GM08714 (cell line): Measurements from ENCODE around the gene HSPBAP1.

Experiments used
- H3K4me3 ChIP-seq: fragments of 200-500 bp; sonication (Bioruptor generic); 2 replicates; pipeline ENCODE4 v1.5.1; 2014; ENCODE audit warnings: mild to moderate bottlenecking, low read length, inconsistent platforms
- ZNF274 ChIP-seq: IDR thresholded peaks from 2 replicates; pipeline ENCODE4 v1.6.1; 2012; ENCODE audit warnings: mild to moderate bottlenecking, low read depth, low read length

The HSPBAP1 gene

DNA sequence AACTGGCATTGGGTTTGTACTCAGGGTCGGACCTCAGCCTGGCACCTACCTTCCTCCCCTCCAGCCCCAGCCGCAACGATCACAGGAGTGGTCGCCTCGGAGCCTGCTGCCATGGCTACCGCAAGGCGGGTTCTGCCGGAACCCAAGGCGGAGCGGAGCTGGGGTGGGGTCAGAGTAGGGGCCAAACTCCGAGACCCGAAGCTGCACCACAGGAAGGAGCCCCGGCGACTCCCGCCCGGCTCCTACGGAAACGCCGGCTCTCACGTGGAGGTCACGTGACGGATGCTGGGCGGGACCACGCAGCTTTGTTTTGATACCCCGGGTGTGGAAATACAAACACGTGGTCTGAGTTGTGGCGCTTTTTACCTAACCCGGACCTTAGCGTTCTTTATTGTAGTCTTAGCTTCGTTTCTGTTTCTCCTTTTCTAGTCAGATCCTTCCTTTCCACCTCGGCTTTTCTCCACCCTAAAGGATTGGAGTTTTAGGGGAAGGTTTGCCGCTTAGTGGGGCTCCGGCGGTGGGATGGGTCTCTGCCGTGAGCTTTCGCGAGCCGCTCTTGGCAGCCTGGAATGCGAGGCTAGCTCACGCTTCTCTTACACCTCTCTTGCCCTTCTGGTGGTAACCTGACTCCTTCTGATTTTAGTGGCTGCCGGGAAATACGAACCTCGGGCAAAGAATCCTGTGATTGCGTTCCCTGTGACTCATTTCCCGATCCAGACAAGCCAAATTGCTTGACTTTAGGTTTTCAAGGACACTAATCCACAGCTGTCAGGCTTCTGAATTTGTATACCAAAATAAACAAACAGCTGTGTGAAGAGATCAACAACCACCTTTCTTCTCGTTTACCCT, at the start of gene HSPBAP1:
HSPBAP1 (minus strand) TSS at position 264 of the 849 bp plus-strand sequence; CDS start at position 113, 151 bp downstream.
- no peak for TF ChIP-seq ZNF274
- H3K4me3 ChIP-seq = peak within 1 kb of the TSS; percentile 70

DNA sequence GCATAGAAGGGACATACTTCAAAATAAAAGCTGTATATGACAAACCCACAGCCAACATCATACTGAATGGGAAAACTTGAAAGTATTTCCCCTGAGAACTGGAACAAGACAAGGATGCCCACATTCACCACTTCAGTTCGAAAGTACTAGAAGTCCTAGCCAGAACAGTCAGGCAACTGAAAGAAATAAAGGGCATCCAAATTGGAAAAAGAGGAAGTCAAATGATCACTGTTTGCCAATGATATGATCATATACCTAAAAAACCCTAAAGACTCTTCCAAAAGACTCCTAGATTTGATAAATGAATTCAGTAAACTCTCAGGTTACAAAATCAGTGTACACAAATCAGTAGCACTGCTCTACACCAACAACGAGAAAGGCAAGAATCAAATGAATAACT, 42.0 kb upstream of the HSPBAP1 start:
- TF ChIP-seq ZNF274 = no peak

GRCh38 chr3:122828281-122828680, 34.6 kb upstream of the HSPBAP1 start:
- H3K4me3 ChIP-seq = no peak overlapping the region
- no peak for TF ChIP-seq ZNF274

More for the DNA sequence above, 42.0 kb upstream of the HSPBAP1 start:
- H3K4me3 ChIP-seq = no peak overlapping the region

DNA sequence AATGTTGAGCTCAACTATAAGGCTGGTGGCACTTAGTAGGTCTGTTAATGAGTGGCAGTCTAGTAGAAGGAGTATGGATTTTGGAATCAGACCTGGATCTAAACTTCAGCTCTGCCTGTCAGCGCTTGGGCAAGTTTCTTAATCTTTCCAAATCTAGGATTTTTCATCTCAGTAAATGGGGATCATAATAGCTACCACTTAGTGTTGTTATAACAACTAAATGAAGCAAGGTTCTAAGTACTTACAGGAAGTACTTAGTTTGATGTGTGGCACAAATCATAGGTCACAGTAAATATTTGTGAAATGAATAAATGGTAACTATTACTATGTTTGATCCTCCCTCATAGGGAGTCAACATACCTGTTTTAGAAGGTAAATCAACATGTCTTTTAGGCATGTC, 32.6 kb upstream of the HSPBAP1 start:
- no peak for TF ChIP-seq ZNF274
- no peak overlapping the region for H3K4me3 ChIP-seq

GRCh38 chr3:122825460-122825859, 31.8 kb upstream of the HSPBAP1 start:
- no peak for TF ChIP-seq ZNF274
- no peak overlapping the region for H3K4me3 ChIP-seq

DNA sequence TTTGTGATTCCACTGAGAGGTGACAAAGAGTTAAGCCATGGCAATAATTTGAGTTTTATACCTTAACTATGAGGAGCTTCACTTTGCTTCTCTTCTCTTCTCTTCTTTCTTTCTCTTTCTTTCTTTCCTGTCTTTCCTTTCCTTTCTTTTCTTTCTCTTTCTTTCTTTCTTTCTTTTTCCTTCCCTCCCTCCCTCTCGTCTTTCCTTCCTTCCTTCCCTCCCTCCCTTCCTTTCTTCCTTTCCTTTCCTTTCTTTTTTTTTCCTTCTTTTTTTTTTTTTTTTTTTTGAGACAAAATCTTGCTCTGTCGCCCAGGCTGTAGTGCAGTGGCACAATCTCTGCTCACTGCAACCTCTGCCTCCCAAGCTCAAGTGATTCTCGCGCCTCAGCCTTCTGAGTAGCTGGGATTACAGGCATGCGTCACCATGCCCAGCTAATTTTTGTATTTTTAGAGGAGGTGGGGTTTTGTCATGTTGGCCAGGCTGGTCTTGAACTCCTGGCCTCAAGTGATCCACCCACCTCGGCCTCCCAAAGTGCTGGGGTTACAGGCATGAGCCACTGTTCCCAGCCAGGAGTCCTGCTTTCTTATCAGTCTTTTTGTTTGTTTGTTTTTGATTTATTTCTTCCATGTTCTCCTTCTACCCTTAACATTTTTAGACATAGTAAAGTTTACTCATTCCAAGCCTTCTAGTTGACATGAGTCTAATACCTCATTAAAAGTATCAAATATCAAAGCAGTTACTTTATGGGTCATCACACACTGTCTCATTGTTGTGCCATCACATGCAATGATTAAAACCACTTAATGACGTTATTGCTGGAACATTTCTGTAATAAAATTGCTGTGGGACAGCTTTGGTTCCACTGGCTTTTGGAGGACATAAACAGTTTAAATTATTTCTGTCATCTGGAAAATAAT, 31.1 kb upstream of the HSPBAP1 start:
- no peak for TF ChIP-seq ZNF274
- no peak overlapping the region for H3K4me3 ChIP-seq

- no peak overlapping the region for H3K4me3 ChIP-seq
- TF ChIP-seq ZNF274 = no peak
Measured at GRCh38 chr3:122816587-122816986, 23.0 kb upstream of the HSPBAP1 start.

DNA sequence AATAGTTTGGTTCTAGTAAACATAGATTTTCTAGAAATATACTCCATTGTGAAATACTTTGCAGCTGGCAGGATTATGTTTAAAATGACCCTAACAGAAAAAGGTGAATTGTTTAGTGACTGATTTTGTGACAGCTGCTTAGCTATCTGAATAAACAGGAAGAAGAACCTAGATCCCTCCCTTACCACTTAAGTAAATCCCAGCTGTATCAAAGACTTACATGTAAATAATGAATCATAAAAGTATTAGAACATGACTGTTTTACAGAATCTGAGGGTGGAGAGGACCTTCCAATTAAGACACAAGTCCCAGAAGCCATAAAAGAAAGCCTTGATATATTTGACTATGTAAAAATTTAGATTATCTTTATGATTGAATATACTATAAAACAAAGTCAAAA, 17.1 kb upstream of the HSPBAP1 start:
- no peak overlapping the region for H3K4me3 ChIP-seq

GRCh38 chr3:122803977-122804376, 10.3 kb upstream of the HSPBAP1 start:
- no peak for TF ChIP-seq ZNF274
- H3K4me3 ChIP-seq = no peak overlapping the region

More for the DNA sequence above, 17.1 kb upstream of the HSPBAP1 start:
- no peak for TF ChIP-seq ZNF274

DNA sequence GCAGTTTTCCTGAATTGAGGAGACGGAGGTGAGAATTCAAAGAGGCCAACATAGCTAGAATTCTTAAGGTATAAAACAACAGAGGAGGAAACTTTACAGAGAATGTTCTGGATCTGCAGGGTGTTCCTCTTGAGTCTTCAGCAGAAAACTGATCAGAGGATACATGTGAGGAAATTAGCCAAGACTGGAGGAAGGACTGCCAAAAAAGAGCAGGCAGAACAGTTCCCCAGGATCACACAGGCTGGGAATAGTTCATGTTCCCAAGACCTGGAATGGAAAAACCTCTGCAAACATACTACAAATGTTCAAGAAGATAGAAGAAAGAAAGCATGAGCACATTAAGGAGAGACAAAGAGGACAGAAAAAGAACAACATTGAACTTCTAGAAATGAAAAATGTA, 8.7 kb upstream of the HSPBAP1 start:
- no peak overlapping the region for H3K4me3 ChIP-seq

DNA sequence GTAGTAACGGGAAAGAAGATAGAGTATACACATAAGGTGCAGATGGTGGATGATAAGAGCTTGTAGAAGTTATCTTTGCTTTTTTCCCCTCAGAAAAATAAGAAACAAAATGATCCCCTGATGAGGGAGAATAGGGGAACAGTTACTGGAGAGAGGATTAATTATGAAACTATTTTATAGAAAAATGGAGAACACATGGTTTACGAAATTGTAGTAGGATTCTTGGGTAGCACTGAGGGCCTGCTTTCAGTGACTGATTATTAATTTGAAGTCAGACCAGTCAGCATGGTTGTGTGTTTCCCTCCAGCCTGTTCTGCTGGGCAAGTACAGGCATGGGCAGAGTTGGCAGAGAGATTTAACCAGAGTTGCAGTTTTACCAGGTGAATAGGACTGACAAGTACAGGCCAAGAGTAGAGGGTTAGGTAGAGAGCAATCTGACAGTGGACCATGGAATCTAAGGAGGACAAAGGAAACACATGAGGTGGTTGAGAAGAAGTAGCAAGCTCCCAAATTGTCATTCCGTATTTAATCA, 7.1 kb upstream of the HSPBAP1 start:
- no peak for TF ChIP-seq ZNF274
- H3K4me3 ChIP-seq = no peak overlapping the region

More for the DNA sequence above, 8.7 kb upstream of the HSPBAP1 start:
- TF ChIP-seq ZNF274 = no peak

GRCh38 chr3:122800031-122800430, 6.4 kb upstream of the HSPBAP1 start:
- no peak for TF ChIP-seq ZNF274
- no peak overlapping the region for H3K4me3 ChIP-seq

DNA sequence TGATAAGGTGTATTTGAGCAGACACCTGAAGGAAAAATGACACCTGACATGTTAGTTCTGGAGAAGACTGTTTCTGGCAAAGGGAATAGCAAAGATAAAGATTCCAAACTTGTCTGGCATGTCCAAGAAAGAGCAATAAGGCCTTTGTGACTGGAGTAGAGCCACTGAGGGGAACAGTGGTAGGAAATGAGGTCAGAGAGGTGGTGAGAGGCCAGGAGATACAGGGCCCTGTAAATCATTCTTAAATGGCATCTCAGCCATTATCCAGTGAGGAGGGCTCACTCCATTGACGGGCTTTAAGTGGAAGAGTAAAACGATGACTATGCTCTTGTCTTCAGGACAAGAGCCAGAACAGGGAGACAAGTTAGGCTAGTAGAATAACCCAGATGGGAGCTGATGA, 5.7 kb upstream of the HSPBAP1 start:
- no peak for TF ChIP-seq ZNF274
- H3K4me3 ChIP-seq = no peak overlapping the region

GRCh38 chr3:122797291-122797690, 3.7 kb upstream of the HSPBAP1 start:
- no peak for TF ChIP-seq ZNF274
- H3K4me3 ChIP-seq = no peak overlapping the region

- H3K4me3 ChIP-seq = peak overlapping the region; percentile 70
- TF ChIP-seq ZNF274 = no peak
Measured at GRCh38 chr3:122795674-122796195, 2.1 kb upstream of the HSPBAP1 start.
